Fibroblast of lung (primary cell): ENCODE data around the gene INHBC. TPM values are rescaled to one million over a fixed set of nuclear protein-coding genes. Genes with fewer than 3 reads are reported as not detected.

Source experiments
- DNase-seq, 2 donors: peaks; one replicate each; pipeline versions ENCODE4 v3.0.0 to v3.0.0-alpha.2; 2010; ENCODE audit warnings: low read depth in 2 of 2
- H2AFZ ChIP-seq: 2 replicates; pipeline ENCODE4 v1.5.1; 2012; ENCODE audit warnings: low read length, control low read depth, inconsistent platforms
- H3K27ac ChIP-seq: 2 replicates; pipeline ENCODE4 v1.5.1; 2011; ENCODE audit warnings: low read length, control low read depth; ENCODE audit not compliant: insufficient read depth
- H3K27me3 ChIP-seq: 2 replicates; pipeline ENCODE4 v1.5.1; 2011; ENCODE audit warnings: mild to moderate bottlenecking, low read length; ENCODE audit not compliant: control insufficient read depth, insufficient read depth
- H3K36me3 ChIP-seq: 2 replicates; pipeline ENCODE4 v1.5.1; 2011; ENCODE audit warnings: low read length; ENCODE audit not compliant: control insufficient read depth, insufficient read depth
- H3K4me1 ChIP-seq: 2 replicates; pipeline ENCODE4 v1.5.1; 2011; ENCODE audit warnings: low read length; ENCODE audit not compliant: control insufficient read depth, insufficient read depth; ENCODE audit errors: extremely low read depth
- H3K4me2 ChIP-seq: 2 replicates; pipeline ENCODE4 v1.5.1; 2011; ENCODE audit warnings: low read length, control low read depth; ENCODE audit not compliant: insufficient read depth; ENCODE audit errors: extremely low read depth
- H3K4me3 ChIP-seq, 4 experiments: fragments of 200-600 bp in 1 of 4; sonication (generic) in 1 of 4; replicated peaks in 1 of 4; 2 replicates each; pipeline ENCODE4 v1.5.1; 2011 to 2016; ENCODE audit warnings: low read length in 4 of 4, low read depth in 3 of 4, mild to moderate bottlenecking in 3 of 4, control low read depth in 2 of 4, inconsistent platforms in 1 of 4, mixed read lengths in 1 of 4; ENCODE audit not compliant: insufficient read depth in 1 of 4; ENCODE audit errors: control extremely low read depth in 1 of 4
- H3K79me2 ChIP-seq: 2 replicates; pipeline ENCODE4 v1.5.1; 2012; ENCODE audit warnings: mild to moderate bottlenecking, low read length, inconsistent platforms; ENCODE audit not compliant: control insufficient read depth, insufficient read depth
- H3K9ac ChIP-seq: 2 replicates; pipeline ENCODE4 v1.5.1; 2011; ENCODE audit warnings: mild to moderate bottlenecking, low read length, control low read depth; ENCODE audit not compliant: insufficient read depth
- H3K9me3 ChIP-seq: 2 replicates; pipeline ENCODE4 v1.5.1; 2012; ENCODE audit warnings: low read depth, low read length; ENCODE audit not compliant: control insufficient read depth, insufficient read depth
- H4K20me1 ChIP-seq: 2 replicates; pipeline ENCODE4 v1.5.1; 2011; ENCODE audit warnings: low read length; ENCODE audit not compliant: control insufficient read depth, insufficient read depth; ENCODE audit errors: extremely low read depth
- CTCF ChIP-seq, 2 donors: IDR thresholded peaks in 1 of 2; conservative IDR thresholded peaks in 1 of 2; 1 replicate in 1 of 2; 2 replicates in 1 of 2; pipeline ENCODE4 v1.5.1; 2011 to 2012; ENCODE audit warnings: low read length in 2 of 2, control low read depth in 1 of 2, inconsistent platforms in 1 of 2, low read depth in 1 of 2, mild to moderate bottlenecking in 1 of 2
- EZH2 ChIP-seq: IDR thresholded peaks from 2 replicates; pipeline ENCODE4 v1.5.1; 2012; ENCODE audit warnings: low read length, control low read depth, mild to moderate bottlenecking; ENCODE audit errors: missing control alignments
- polyA plus RNA-seq, 2 donors: library from polyadenylated mRNA; depleted of rRNA in 1 of 2; stranded (reverse) in 1 of 2; unstranded in 1 of 2; fragments of >200 nt; gene quantifications; 2 replicates each; pipeline ENCODE4 v1.2.1, GENCODE V29; 2011 to 2012; ENCODE audit warnings: missing spikeins in 1 of 2
- total RNA-seq: library from RNA; depleted of rRNA; stranded (reverse); fragments of >200 nt; gene quantifications from 2 replicates; pipeline ENCODE4 v1.2.1, GENCODE V29; 2014

INHBC gene
- total and polyA plus RNA-seq, 2 donors (not counting 1 experiment from before 2014, with no cell fraction given), result 0.05 TPM; not detected in 1

GRCh38 chr12:57429473-57430111, 5.0 kb upstream of the INHBC start:
- Histone ChIP-seq H3K9me3 (no peaks in the 10 kb centered on the region), H2AFZ (peak overlapping the region; percentile 5), H3K27me3 (no peaks in the 10 kb centered on the region), H4K20me1 (no peaks in the 10 kb centered on the region), H3K9ac (peak overlapping the region; percentile 79), H3K4me1 (no peaks in the 10 kb centered on the region), H3K79me2 (peaks cover 29% of the 10 kb centered on the region), H3K27ac (peak overlapping the region; percentile 86), H3K4me2 (peak overlapping the region; percentile 80), H3K4me3 (peak overlapping the region; percentile 67 to 94 (median 70)), H3K36me3 (no peaks in the 10 kb centered on the region)
- no peak for TF ChIP-seq CTCF (conservative IDR thresholded peaks at IDR 0.05 in 1 of 2, IDR thresholded peaks at IDR 0.05 in 1 of 2; ENCODE audit: low read depth in 1 of 2, low read length in 2 of 2)
- no peak for TF ChIP-seq EZH2
- no peak for DNase-seq

GRCh38 chr12:57430112-57430930, 4.3 kb upstream of the INHBC start:
- H3K4me2 ChIP-seq, result peak overlapping the region; percentile 80
- no peaks in the 10 kb centered on the region for H3K4me1 ChIP-seq
- H3K9ac ChIP-seq, result peak overlapping the region; percentile 79
- peaks cover 27% of the 10 kb centered on the region for H3K79me2 ChIP-seq
- no peaks in the 10 kb centered on the region for H3K9me3 ChIP-seq
- H4K20me1 ChIP-seq, result no peaks in the 10 kb centered on the region
- peak overlapping the region; percentile 86 for H3K27ac ChIP-seq
- peak overlapping the region; percentile 70 to 94 (median 72) for H3K4me3 ChIP-seq
- peak overlapping the region; percentile 5 for H2AFZ ChIP-seq
- DNase-seq, result peak; percentile 37 to 44
- H3K36me3 ChIP-seq, result no peaks in the 10 kb centered on the region
- H3K27me3 ChIP-seq, result no peaks in the 10 kb centered on the region
- TF ChIP-seq EZH2, result no peak
- TF ChIP-seq CTCF (conservative IDR thresholded peaks at IDR 0.05 in 1 of 2, IDR thresholded peaks at IDR 0.05 in 1 of 2; ENCODE audit: low read depth in 1 of 2, low read length in 2 of 2), result no peak

DNA sequence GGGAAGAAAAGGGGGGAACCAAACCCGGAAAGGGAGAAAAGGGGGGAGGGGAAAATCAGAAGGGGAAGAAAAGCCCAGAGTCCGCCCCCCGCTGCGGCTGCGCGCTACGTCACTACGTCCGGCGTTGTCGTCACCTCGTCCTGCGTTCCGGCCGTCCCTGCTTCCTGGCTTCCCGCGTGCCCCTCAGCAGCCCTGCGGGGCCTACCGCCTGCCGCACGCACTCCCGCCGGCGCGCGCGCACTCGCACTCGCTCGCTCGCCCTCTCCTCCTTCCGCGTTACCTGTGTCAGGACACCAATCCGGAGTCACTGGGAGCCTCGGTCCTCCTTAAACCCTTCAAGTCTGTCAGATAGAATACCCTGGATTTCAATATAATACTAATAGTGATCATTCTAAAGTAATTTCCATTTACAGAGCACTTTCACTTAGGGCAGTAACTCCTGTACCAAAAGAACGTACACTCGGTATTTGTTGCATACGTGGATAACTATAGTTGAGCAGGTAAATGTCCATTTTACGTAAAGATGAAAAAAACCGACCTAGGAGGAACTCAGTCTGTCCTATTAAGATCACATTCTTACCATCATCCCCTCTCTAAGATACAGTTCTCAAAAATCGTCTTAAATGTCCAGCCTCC, 3.5 kb upstream of the INHBC start, which contains the start of gene R3HDM2:
R3HDM2 (minus strand) TSS at position 113 of the 636 bp plus-strand sequence. CDS start 120,615 bp downstream, outside the sequence.
- Histone ChIP-seq H2AFZ (peak within 1 kb of the TSS; percentile 94), H3K27me3 (no peaks in the 10 kb centered on the region), H3K27ac (peak within 1 kb of the TSS; percentile 90), H3K79me2 (peaks cover 23% of the 10 kb centered on the region), H3K9ac (peak within 1 kb of the TSS; percentile 79), H3K36me3 (no peaks in the 10 kb centered on the region), H3K4me2 (peak within 1 kb of the TSS; percentile 90), H4K20me1 (no peaks in the 10 kb centered on the region), H3K4me3 (peak within 1 kb of the TSS; percentile 70 to 94 (median 72)), H3K4me1 (no peaks in the 10 kb centered on the region), H3K9me3 (no peaks in the 10 kb centered on the region)
- DNase-seq, result peak; percentile 94
- TF ChIP-seq EZH2, result no peak
- TF ChIP-seq CTCF (conservative IDR thresholded peaks at IDR 0.05 in 1 of 2, IDR thresholded peaks at IDR 0.05 in 1 of 2; ENCODE audit: low read depth in 1 of 2, low read length in 2 of 2), result no peak
